Coronary artery (tissue), 2 donors: Measurements from ENCODE around the gene TFAP2C.
A peak's percentile ranks its signal among the peaks of the same experiment; 100 is the strongest.

Experiments
- DNase-seq: peaks from one replicate; pipeline ENCODE4 v3.0.0-alpha.2; 2017; ENCODE audit warnings: low spot score
- H3K27ac ChIP-seq, 2 donors: fragments of 200-600 bp; sonication (generic); one replicate each; pipeline ENCODE4 v1.5.1; 2016 to 2019
- H3K4me3 ChIP-seq: fragments of 200-600 bp; sonication (generic); 2 replicates; pipeline ENCODE4 v1.5.1; 2016; ENCODE audit warnings: mild to moderate bottlenecking, moderate library complexity
- CTCF ChIP-seq: fragments of 200-600 bp; sonication (generic); IDR thresholded peaks from one replicate; pipeline ENCODE4 v1.5.1; 2019; ENCODE audit warnings: antibody characterized with exemption

TFAP2C gene

GRCh38 chr20:56631318-56631989, 2.3 kb downstream of the TFAP2C start:
- Histone ChIP-seq H3K4me3 (peak overlapping the region; percentile 71), H3K27ac (no peak overlapping the region)
- TF ChIP-seq CTCF = no peak
- DNase-seq = no peak

GRCh38 chr20:56631990-56632327, 2.9 kb downstream of the TFAP2C start:
- H3K27ac ChIP-seq = no peak overlapping the region
- H3K4me3 ChIP-seq = no peak overlapping the region
- no peak for DNase-seq
- no peak for TF ChIP-seq CTCF

GRCh38 chr20:56634307-56634706, 5.2 kb downstream of the TFAP2C start:
- no peak for DNase-seq
- TF ChIP-seq CTCF = no peak
- H3K4me3 ChIP-seq = no peak overlapping the region
- no peak overlapping the region for H3K27ac ChIP-seq

- Histone ChIP-seq H3K4me3 (no peak overlapping the region), H3K27ac (no peak overlapping the region)
- TF ChIP-seq CTCF = no peak
- DNase-seq = no peak
Observed at GRCh38 chr20:56634735-56635385, 5.8 kb downstream of the TFAP2C start.

GRCh38 chr20:56636716-56637115, 7.6 kb downstream of the TFAP2C start:
- no peak overlapping the region for H3K4me3 ChIP-seq
- H3K27ac ChIP-seq = no peak overlapping the region
- DNase-seq = no peak
- no peak for TF ChIP-seq CTCF

GRCh38 chr20:56637576-56637975, 8.5 kb downstream of the TFAP2C start:
- TF ChIP-seq CTCF = no peak
- no peak for DNase-seq
- Histone ChIP-seq H3K27ac (no peak overlapping the region), H3K4me3 (no peak overlapping the region)

- no peak for DNase-seq
- Histone ChIP-seq H3K27ac (no peak overlapping the region), H3K4me3 (no peak overlapping the region)
- no peak for TF ChIP-seq CTCF
Observed at GRCh38 chr20:56646599-56646998, 17.5 kb downstream of the TFAP2C start.
